Measurements from ENCODE around the gene KAZN.

Gene KAZN

GRCh38 chr1:14615549-14616218, 17.2 kb downstream of the KAZN start:
- no peak for DNase-seq

GRCh38 chr1:14616632-14617396, 18.3 kb downstream of the KAZN start:
- DNase-seq = no peak

- no peak for DNase-seq
These were observed 19.3 kb downstream of the KAZN start for GRCh38 chr1:14617791-14618190.

GRCh38 chr1:14620941-14621340, 22.5 kb downstream of the KAZN start:
- DNase-seq = no peak

- no peak for DNase-seq
These were observed 24.6 kb downstream of the KAZN start for GRCh38 chr1:14623090-14623489.

- no peak for DNase-seq
These were observed 26.5 kb downstream of the KAZN start for GRCh38 chr1:14624941-14625340.

GRCh38 chr1:14625572-14625971, 27.1 kb downstream of the KAZN start:
- no peak for DNase-seq

GRCh38 chr1:14625996-14626395, 27.5 kb downstream of the KAZN start:
- DNase-seq = no peak

GRCh38 chr1:14626869-14627607, 28.6 kb downstream of the KAZN start:
- DNase-seq = no peak

- DNase-seq = no peak
These were observed 29.4 kb downstream of the KAZN start for GRCh38 chr1:14627608-14628489.

GRCh38 chr1:14629363-14630014, 31.0 kb downstream of the KAZN start:
- no peak for DNase-seq

GRCh38 chr1:14630986-14631385, 32.5 kb downstream of the KAZN start:
- no peak for DNase-seq

GRCh38 chr1:14631421-14631820, 32.9 kb downstream of the KAZN start:
- no peak for DNase-seq

GRCh38 chr1:14634486-14634885, 36.0 kb downstream of the KAZN start:
- no peak for DNase-seq

GRCh38 chr1:14635421-14635820, 36.9 kb downstream of the KAZN start:
- no peak for DNase-seq

GRCh38 chr1:14636897-14637632, 38.6 kb downstream of the KAZN start:
- DNase-seq = no peak

- DNase-seq = no peak
These were observed 41.0 kb downstream of the KAZN start for GRCh38 chr1:14639291-14640050.

- DNase-seq = no peak
These were observed 44.2 kb downstream of the KAZN start for GRCh38 chr1:14642712-14643111.

GRCh38 chr1:14646973-14647372, 48.5 kb downstream of the KAZN start:
- DNase-seq = no peak

- no peak for DNase-seq
These were observed 49.3 kb downstream of the KAZN start for GRCh38 chr1:14647777-14648176.

- DNase-seq = no peak
These were observed 49.9 kb downstream of the KAZN start for GRCh38 chr1:14648391-14648790.

Measured in activated CD4-positive, alpha-beta T cell treated with anti-CD3 and anti-CD28 coated beads, Interleukin-10, Interleukin-2, amounts not matched to agents 100 ng/mL and 50 ng/mL, durations not matched to agents 16 hours and 8 hours (primary cell).